Activated T-cell treated with anti-CD3 and anti-CD28 coated beads, Interleukin-2, amount 50 U/mL, for 4 hours (primary cell): ENCODE results near the gene BRD8. TPM values are rescaled to one million over a fixed set of nuclear protein-coding genes. Genes with fewer than 3 reads are reported as not detected.

Experiments used
- ATAC-seq, 2 donors: fragments of 200-7000 bp; cut with Tn5 transposase; one replicate each; pipeline ENCODE4 v1.10.0; 2021
- DNase-seq: peaks from one replicate; pipeline ENCODE4 v3.0.0-alpha.2; 2020
- H3K27me3 Mint-ChIP-seq: one replicate; pipeline ENCODE4 v1.8.0; 2021; ENCODE audit warnings: low read depth, mixed read lengths
- H3K36me3 Mint-ChIP-seq: one replicate; pipeline ENCODE4 v1.8.0; 2022; ENCODE audit warnings: mixed read lengths; ENCODE audit not compliant: insufficient read depth
- H3K4me1 Mint-ChIP-seq: one replicate; pipeline ENCODE4 v1.8.0; 2021; ENCODE audit warnings: low read depth, mixed read lengths
- H3K4me3 Mint-ChIP-seq: one replicate; pipeline ENCODE4 v1.8.0; 2021; ENCODE audit warnings: mild to moderate bottlenecking, moderate library complexity, mixed read lengths
- H3K9me3 Mint-ChIP-seq: one replicate; pipeline ENCODE4 v1.8.0; 2021; ENCODE audit warnings: mixed read lengths
- total RNA-seq, 3 donors: library from RNA; stranded (reverse); gene quantifications; one replicate each; pipeline ENCODE4 v1.2.1, GENCODE V29; 2021

The BRD8 gene
- total RNA-seq, 3 donors from 2014 or later, result 30.4 to 44.2 (median 39.3) TPM

GRCh38 chr5:138102454-138103318, 75.7 kb downstream of the BRD8 start:
- Mint-ChIP-seq H3K27me3 (peaks cover 13% of the 10 kb centered on the region), H3K9me3 (no peaks in the 10 kb centered on the region), H3K4me1 (no peaks in the 10 kb centered on the region), H3K4me3 (no peak overlapping the region), H3K36me3 (no peaks in the 10 kb centered on the region)
- no peak for ATAC-seq
- no peak for DNase-seq

- no peak overlapping the region for H3K4me3 Mint-ChIP-seq
- H3K36me3 Mint-ChIP-seq, result no peaks in the 10 kb centered on the region
- H3K27me3 Mint-ChIP-seq, result peaks cover 17% of the 10 kb centered on the region
- no peak for ATAC-seq
- no peaks in the 10 kb centered on the region for H3K9me3 Mint-ChIP-seq
- peaks cover 22% of the 10 kb centered on the region for H3K4me1 Mint-ChIP-seq
- DNase-seq, result no peak
These were observed 81.2 kb downstream of the BRD8 start for GRCh38 chr5:138096997-138097828.

- ATAC-seq, result no peak
These were observed 82.1 kb downstream of the BRD8 start for GRCh38 chr5:138096363-138096762.

GRCh38 chr5:138095100-138095907, 83.1 kb downstream of the BRD8 start:
- Mint-ChIP-seq H3K27me3 (peaks cover 10% of the 10 kb centered on the region), H3K4me1 (peaks cover 22% of the 10 kb centered on the region), H3K36me3 (no peaks in the 10 kb centered on the region), H3K9me3 (no peaks in the 10 kb centered on the region), H3K4me3 (no peak overlapping the region)
- no peak for ATAC-seq
- DNase-seq, result no peak

More at GRCh38 chr5:138096363-138096762, 82.1 kb downstream of the BRD8 start:
- Mint-ChIP-seq H3K36me3 (no peaks in the 10 kb centered on the region), H3K27me3 (peaks cover 13% of the 10 kb centered on the region), H3K9me3 (no peaks in the 10 kb centered on the region), H3K4me1 (peaks cover 22% of the 10 kb centered on the region), H3K4me3 (no peak overlapping the region)
- no peak for DNase-seq

GRCh38 chr5:138093036-138093435, 85.4 kb downstream of the BRD8 start:
- Mint-ChIP-seq H3K9me3 (no peaks in the 10 kb centered on the region), H3K4me1 (peaks cover 22% of the 10 kb centered on the region), H3K36me3 (no peaks in the 10 kb centered on the region), H3K4me3 (no peak overlapping the region), H3K27me3 (peaks cover 3% of the 10 kb centered on the region)
- ATAC-seq (no peak), DNase-seq (no peak)

GRCh38 chr5:138092301-138092700, 86.1 kb downstream of the BRD8 start:
- ATAC-seq (no peak), DNase-seq (no peak)
- Mint-ChIP-seq H3K9me3 (no peaks in the 10 kb centered on the region), H3K4me1 (peaks cover 22% of the 10 kb centered on the region), H3K36me3 (no peaks in the 10 kb centered on the region), H3K27me3 (peaks cover 1% of the 10 kb centered on the region), H3K4me3 (no peak overlapping the region)

GRCh38 chr5:138091685-138092084, 86.7 kb downstream of the BRD8 start:
- no peak for ATAC-seq
- Mint-ChIP-seq H3K36me3 (no peaks in the 10 kb centered on the region), H3K27me3 (no peaks in the 10 kb centered on the region), H3K4me3 (no peak overlapping the region), H3K4me1 (peaks cover 22% of the 10 kb centered on the region), H3K9me3 (no peaks in the 10 kb centered on the region)
- DNase-seq, result no peak

Other genes starting within 250 kb of the BRD8 start
- gene FAM13B, start 145.6 kb downstream of the BRD8 start, total RNA-seq, result 10 to 100 TPM; 15.0 to 17.7 (median 15.3) TPM
- gene WNT8A, start 94.6 kb downstream of the BRD8 start, total RNA-seq, result not detected
- gene NME5, start 39.2 kb downstream of the BRD8 start, total RNA-seq, result not detected
- 1 to 10 TPM in 2 of 3 donors, under 1 TPM in 1; 0.76 to 1.5 (median 1.4) TPM for gene KIF20A, start 482 bp upstream of the BRD8 start, total RNA-seq
- 10 to 100 TPM; 50.2 to 52.2 (median 51.7) TPM for gene CDC23, start 34.7 kb upstream of the BRD8 start, total RNA-seq
- gene GFRA3, start 96.0 kb upstream of the BRD8 start, total RNA-seq, result not detected
- 1 to 10 TPM in 2 of 3 donors, under 1 TPM in 1; 0.69 to 1.3 (median 1.2) TPM for gene CDC25C, start 153.2 kb upstream of the BRD8 start, total RNA-seq
- 10 to 100 TPM; 22.2 to 25.6 (median 25.4) TPM for gene FAM53C, start 159.6 kb upstream of the BRD8 start, total RNA-seq
- gene KDM3B, start 174.1 kb upstream of the BRD8 start, total RNA-seq, result 10 to 100 TPM; 33.6 to 35.6 (median 34.4) TPM